GM19023 (cell line): ENCODE results near the gene POLR2H.

Experiments used
- ATAC-seq: cut with Tn5 transposase; IDR thresholded peaks from one replicate; pipeline ENCODE4 v1.9.1; 2021; ENCODE audit warnings: mild to moderate bottlenecking, moderate library complexity; ENCODE audit not compliant: unreplicated experiment

The POLR2H gene

DNA sequence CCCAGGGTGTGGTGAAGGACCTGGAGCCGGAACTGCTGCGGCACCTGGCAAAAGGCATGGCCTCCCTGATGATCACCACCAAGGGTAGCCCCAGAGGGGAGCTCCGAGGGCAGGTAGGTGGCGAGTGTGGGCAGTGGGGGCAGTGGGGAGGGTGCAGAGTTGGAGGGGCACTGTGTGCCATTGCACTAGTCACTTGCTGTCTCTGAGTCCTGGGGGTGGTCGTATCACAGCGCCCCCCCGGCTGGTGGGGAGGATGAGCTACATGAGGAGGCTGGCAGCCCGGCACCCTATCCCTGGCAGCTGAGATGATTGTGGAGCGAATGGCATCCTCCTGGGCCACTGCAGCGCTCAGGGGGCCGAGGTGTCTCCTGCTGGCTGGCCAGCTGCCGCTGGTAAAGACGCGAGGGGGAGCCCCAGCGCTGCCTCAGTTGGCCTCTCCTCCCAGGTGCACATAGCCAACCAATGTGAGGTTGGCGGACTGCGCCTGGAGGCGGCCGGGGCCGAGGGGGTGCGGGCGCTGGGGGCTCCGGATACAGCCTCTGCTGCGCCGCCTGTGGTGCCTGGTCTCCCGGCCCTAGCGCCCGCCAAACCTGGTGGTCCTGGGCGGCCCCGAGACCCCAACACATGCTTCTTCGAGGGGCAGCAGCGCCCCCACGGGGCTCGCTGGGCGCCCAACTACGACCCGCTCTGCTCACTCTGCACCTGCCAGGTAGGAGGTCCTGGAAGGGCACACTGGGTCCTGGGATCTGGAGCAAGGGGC lies 24.7 kb downstream of the POLR2H start:
- ATAC-seq, result no peak

DNA sequence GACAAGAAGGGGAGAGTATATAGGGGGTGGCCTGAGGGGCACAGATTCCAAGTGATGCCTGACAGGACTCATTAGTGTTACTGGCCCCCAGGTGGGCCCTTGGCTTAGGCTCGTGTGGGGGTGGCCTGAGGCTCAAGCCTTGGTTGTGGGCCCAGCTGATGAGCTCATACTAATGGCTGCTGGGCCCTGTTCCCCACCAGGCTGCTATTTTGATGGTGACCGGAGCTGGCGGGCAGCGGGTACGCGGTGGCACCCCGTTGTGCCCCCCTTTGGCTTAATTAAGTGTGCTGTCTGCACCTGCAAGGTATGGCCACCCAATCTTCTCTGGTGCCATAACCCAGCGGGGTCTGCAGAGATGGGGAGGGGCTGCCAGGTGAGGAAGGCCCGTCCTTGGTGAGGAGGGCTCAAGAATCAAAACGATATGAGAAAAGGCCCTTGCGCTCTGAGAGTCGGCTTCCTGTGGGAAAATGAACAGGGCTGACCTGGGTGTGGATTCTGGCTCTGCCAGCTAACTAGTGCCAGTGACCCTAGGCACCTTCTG lies 25.7 kb downstream of the POLR2H start:
- ATAC-seq, result no peak

DNA sequence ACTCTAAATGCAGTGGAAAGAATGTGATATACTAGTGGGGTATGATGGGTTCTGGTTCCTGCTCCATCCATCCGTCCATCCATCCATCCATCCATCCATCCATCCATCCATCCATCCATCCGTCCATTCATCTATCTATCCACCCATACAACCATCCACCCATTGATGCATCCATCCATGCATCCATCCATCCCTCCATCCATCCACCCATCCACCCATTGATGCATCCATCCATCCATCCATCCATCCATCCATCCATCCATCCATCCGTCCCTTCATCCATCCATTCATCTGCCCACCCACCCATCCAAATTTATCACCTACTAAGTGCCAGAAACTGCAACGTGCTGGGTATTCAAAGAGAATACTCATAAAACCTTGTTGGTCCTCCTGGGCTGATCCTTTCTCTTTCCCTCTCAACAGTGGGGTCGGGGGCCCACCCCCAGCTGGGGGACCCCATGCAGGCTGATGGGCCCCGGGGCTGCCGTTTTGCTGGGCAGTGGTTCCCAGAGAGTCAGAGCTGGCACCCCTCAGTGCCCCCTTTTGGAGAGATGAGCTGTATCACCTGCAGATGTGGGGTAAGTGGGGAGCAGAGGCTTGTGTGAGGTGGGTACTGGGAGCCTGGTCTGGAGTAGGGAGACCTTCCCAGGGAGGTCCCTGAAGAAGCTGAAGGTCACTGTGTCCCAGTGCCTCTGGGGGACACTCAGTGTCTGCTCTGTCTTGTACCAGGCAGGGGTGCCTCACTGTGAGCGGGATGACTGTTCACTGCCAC lies 26.8 kb downstream of the POLR2H start:
- no peak for ATAC-seq

- ATAC-seq, result no peak
Observed at GRCh38 chr3:184388936-184389230, 27.4 kb downstream of the POLR2H start.

DNA sequence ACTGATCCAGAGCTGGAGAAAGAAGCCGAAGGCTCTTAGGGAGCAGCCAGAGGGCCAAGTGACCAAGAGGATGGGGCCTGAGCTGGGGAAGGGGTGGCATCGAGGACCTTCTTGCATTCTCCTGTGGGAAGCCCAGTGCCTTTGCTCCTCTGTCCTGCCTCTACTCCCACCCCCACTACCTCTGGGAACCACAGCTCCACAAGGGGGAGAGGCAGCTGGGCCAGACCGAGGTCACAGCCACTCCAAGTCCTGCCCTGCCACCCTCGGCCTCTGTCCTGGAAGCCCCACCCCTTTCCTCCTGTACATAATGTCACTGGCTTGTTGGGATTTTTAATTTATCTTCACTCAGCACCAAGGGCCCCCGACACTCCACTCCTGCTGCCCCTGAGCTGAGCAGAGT lies 27.9 kb downstream of the POLR2H start:
- ATAC-seq, result no peak

GRCh38 chr3:184389935-184390528 lies 28.5 kb downstream of the POLR2H start:
- no peak for ATAC-seq

DNA sequence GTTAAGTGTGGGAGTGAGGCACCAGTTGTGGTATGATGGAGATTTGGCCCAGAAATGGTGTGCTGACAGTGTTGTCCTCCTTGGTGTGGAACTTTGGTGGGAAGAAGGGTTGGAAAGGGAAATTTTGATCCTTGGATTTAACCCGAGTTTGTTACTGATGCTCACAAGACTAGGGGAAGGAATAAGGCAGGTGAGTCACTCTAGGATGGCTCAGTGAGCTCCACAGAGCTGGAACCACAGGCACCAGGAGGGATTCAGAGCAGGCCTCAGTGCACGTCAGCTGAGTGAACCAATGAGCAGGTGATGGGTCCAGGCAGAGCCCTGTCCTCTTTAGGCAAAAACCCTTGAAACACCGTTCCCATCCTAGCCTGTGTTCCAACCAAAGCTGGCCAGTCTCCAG lies 29.8 kb downstream of the POLR2H start:
- ATAC-seq, result no peak

- ATAC-seq, result no peak
Observed at GRCh38 chr3:184395320-184395660, 33.8 kb downstream of the POLR2H start.

DNA sequence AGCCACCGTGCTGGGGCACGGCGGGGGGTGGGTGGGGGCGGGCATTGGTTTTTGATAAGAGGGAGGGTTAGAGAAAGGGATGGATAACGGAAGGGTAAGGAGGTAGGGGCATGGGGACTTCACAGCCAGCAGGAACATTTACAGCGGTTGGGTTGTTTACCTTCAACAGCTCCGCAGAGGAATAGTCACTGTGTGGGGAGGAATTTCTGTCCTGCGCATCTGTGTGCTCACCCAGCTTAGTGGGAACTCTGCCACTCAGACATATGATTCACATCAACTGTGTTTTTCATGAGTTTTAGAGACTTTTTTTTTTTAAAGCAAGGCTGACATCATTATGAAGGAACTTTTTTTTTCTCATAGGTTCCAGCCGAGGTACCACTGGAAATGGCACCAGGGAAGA lies 37.9 kb downstream of the POLR2H start:
- no peak for ATAC-seq

GRCh38 chr3:184405075-184406030 lies 43.8 kb downstream of the POLR2H start:
- ATAC-seq, result no peak

GRCh38 chr3:184409331-184409926 lies 47.9 kb downstream of the POLR2H start:
- no peak for ATAC-seq

DNA sequence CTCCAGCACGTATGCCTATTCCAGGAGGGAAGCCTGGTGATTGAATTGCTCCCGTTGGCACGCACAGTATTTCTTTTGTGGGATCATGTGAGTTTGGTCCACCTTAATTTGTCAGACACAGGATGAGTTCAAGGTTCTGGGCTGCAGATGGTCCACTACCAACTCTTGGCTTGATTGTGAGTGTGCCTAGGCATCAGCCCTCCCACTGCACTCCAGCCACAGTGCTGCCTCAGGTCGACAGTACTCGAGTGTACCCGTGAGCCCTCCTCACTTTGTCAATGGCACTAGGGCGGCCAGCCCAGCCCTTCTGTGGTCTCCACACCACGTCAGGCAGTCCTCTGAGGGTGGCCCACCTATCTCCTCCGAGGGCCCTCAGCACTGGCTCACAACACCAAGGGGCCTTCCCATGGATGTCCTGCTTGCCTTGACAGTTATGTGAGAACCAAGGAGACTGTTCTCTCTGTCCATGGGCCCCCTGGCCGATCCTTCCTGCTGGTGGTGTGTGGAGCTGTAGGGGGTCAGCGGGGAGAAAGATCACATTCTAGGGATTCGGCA lies 48.5 kb downstream of the POLR2H start:
- no peak for ATAC-seq

DNA sequence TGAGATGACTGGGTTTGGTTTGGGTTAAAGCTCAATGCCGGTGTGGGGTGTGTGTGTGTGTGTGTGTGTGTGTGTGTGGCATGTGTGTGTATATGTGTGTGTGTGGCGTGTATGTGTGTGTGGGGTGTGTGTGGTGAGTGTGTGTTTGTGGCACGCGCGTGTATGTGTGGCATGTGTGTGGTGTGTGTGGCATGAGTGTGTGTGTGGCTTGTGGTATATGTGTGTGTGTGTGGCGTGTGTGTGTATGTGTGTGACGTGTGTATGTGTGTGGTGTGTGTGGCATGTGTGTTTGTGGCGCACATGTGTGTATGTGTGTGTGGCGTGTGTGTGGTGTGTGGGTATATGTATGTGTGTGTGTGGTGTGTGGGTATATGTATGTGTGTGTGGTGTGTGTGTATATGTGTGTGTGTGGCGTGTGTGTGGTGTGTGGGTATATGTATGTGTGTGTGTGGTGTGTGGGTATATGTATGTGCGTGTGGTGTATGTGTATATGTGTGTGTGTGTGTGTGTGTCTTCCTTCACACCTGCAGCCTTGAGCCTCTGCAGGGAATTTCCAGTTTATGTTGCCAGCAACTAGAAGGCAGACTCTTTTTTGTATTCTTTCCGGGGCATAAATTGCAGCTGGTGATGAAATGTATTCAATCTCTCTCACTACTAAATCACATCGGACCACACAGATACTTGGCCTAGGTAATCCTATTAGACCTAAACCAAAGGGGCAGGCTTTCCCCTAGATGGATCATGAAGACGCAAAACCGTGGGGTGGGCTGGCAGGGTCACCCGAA lies 53.1 kb downstream of the POLR2H start:
- ATAC-seq, result no peak

GRCh38 chr3:184415203-184415490 lies 53.6 kb downstream of the POLR2H start:
- ATAC-seq, result no peak

- peak; percentile 91 for ATAC-seq
Observed at GRCh38 chr3:184417619-184418327, 56.3 kb downstream of the POLR2H start.
